Liver (tissue), 3 donors: ENCODE results near the gene SMIM24.

Experiments
- CTCF ChIP-seq: fragments of 150-350 bp; IDR thresholded peaks from 2 replicates; pipeline ENCODE4 v1.5.1; 2017; ENCODE audit warnings: improper control_type of control experiment, low read depth, low read length; ENCODE audit not compliant: missing input control
- EGR1 ChIP-seq, 2 donors: IDR thresholded peaks; 2 replicates each; pipeline ENCODE4 v1.6.1; 2016 to 2018; ENCODE audit warnings: antibody characterized with exemption in 2 of 2, low read depth in 2 of 2
- JUND ChIP-seq, 2 donors: IDR thresholded peaks; 2 replicates each; pipeline ENCODE4 v1.6.1; 2016; ENCODE audit warnings: antibody characterized with exemption in 2 of 2
- RAD21 ChIP-seq, 2 donors: IDR thresholded peaks; 2 replicates each; pipeline ENCODE4 v1.6.1; 2016; ENCODE audit warnings: antibody characterized with exemption in 2 of 2, mild to moderate bottlenecking in 2 of 2
- REST ChIP-seq: IDR thresholded peaks from 2 replicates; pipeline ENCODE4 v1.6.1; 2016; ENCODE audit warnings: antibody characterized with exemption, mild to moderate bottlenecking
- RXRA ChIP-seq, 2 donors: IDR thresholded peaks; 2 replicates each; pipeline ENCODE4 v1.6.1; 2017 to 2018; ENCODE audit warnings: antibody characterized with exemption in 2 of 2, mild to moderate bottlenecking in 1 of 2
- TAF1 ChIP-seq: conservative IDR thresholded peaks from 2 replicates; pipeline ENCODE4 v1.6.1; 2016; ENCODE audit warnings: antibody characterized with exemption, mild to moderate bottlenecking
- YY1 ChIP-seq: IDR thresholded peaks from 2 replicates; pipeline ENCODE4 v1.6.1; 2016; ENCODE audit warnings: antibody characterized with exemption, mild to moderate bottlenecking
- TF ChIP-seq, protein P1 (sequence below): IDR thresholded peaks from 2 replicates; pipeline ENCODE4 v1.6.1; 2016; ENCODE audit warnings: antibody characterized with exemption
- TF ChIP-seq, protein P2 (sequence below): IDR thresholded peaks from 2 replicates; pipeline ENCODE4 v1.6.1; 2016; ENCODE audit warnings: antibody characterized with exemption
- donor health status: healthy.
- donor health status: healthy.

DNA sequence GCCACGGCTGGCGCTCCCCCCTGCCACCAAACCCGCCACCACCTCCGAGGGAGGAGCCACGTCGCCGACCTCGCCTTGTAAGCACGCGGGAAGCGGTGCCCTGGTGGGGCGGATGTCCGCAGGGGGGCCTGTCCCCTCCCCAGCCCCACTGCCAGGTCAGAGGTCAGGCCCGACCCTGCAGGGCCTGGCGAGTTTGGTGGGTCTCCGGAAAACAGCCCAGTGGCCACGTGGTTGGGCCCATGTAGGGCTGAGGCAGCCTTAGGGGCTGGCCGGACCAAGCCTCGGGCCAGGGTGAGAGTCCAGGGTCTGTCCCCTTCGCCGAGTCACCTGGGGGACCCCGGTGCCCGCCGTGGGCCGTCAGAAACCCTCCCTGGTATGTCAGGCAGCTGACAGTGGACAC lies 26.5 kb downstream of the SMIM24 start:
- TF ChIP-seq CTCF: no peak
- TF ChIP-seq, protein P1, sequence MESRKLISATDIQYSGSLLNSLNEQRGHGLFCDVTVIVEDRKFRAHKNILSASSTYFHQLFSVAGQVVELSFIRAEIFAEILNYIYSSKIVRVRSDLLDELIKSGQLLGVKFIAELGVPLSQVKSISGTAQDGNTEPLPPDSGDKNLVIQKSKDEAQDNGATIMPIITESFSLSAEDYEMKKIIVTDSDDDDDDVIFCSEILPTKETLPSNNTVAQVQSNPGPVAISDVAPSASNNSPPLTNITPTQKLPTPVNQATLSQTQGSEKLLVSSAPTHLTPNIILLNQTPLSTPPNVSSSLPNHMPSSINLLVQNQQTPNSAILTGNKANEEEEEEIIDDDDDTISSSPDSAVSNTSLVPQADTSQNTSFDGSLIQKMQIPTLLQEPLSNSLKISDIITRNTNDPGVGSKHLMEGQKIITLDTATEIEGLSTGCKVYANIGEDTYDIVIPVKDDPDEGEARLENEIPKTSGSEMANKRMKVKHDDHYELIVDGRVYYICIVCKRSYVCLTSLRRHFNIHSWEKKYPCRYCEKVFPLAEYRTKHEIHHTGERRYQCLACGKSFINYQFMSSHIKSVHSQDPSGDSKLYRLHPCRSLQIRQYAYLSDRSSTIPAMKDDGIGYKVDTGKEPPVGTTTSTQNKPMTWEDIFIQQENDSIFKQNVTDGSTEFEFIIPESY: no peak
- TF ChIP-seq REST: no peak
- no peak for TF ChIP-seq YY1
- no peak for TF ChIP-seq RAD21 (IDR thresholded peaks at IDR 0.05)
- TF ChIP-seq, protein P2, sequence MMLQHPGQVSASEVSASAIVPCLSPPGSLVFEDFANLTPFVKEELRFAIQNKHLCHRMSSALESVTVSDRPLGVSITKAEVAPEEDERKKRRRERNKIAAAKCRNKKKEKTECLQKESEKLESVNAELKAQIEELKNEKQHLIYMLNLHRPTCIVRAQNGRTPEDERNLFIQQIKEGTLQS: no peak
- TF ChIP-seq JUND (IDR thresholded peaks at IDR 0.05): no peak
- no peak for TF ChIP-seq EGR1 (IDR thresholded peaks at IDR 0.05; ENCODE audit: low read depth in 2 of 2)
- no peak for TF ChIP-seq TAF1
- TF ChIP-seq RXRA (IDR thresholded peaks at IDR 0.05): no peak
